Upper lobe of left lung (tissue), 4 donors: Measurements from ENCODE around the gene GLS.

Experiments
- POLR2A ChIP-seq, 4 donors: fragments of 450-650 bp; IDR thresholded peaks; one replicate each; pipeline ENCODE4 v1.5.1; 2016 to 2017; ENCODE audit warnings: antibody characterized with exemption in 4 of 4, mild to moderate bottlenecking in 2 of 4
- POLR2AphosphoS5 ChIP-seq, 2 donors: sonication (generic); formaldehyde crosslinking; IDR thresholded peaks; one replicate each; pipeline ENCODE4 v1.5.1; 2017; ENCODE audit warnings: antibody characterized with exemption in 2 of 2

- TF ChIP-seq POLR2A (IDR thresholded peaks at IDR 0.05) = no peak
- TF ChIP-seq POLR2AphosphoS5 (IDR thresholded peaks at IDR 0.05) = no peak
These were observed 106.5 kb downstream of the GLS start for GRCh38 chr2:190987116-190987515.
